ENCODE measurements around the gene MAP3K5.

Gene MAP3K5

GRCh38 chr6:136684466-136684865 lies 107.8 kb downstream of the MAP3K5 start:
- no peak for DNase-seq

DNA sequence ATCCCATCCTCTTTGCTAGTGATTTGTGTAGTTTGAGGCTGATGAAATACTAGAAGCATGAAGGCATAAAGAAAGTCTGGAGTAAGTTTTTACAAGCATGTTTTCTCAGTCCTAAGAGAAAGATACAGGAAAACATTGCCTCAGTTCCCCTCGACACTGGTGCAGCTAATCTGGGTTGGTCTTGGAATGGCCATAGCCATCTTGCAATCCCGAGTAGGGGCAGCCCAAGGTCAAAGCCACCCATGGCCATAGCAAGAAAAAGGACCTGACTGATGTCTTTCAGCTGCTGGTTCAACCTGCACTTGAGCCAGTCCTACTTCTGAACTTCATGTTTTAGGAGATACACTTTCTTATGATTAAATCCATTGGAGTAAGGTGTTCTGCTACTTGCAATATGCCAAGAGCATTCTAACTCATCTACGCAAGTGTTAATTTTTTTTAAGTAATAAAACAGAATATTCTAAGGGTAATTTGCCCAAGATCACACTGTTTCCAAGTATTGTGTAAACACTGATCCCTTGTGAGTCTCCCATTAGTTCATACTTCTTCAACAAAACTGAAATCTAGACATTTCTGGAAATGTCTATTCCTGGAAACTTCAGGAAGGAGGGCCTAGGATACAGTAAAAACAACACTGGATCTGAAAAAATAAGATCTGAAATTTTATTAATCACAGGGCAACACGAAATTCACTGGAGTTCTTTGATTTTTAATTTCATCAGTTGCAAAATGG lies 108.9 kb downstream of the MAP3K5 start:
- DNase-seq, result no peak

- no peak for DNase-seq
Observed at GRCh38 chr6:136682292-136682691, 110.0 kb downstream of the MAP3K5 start.

DNA sequence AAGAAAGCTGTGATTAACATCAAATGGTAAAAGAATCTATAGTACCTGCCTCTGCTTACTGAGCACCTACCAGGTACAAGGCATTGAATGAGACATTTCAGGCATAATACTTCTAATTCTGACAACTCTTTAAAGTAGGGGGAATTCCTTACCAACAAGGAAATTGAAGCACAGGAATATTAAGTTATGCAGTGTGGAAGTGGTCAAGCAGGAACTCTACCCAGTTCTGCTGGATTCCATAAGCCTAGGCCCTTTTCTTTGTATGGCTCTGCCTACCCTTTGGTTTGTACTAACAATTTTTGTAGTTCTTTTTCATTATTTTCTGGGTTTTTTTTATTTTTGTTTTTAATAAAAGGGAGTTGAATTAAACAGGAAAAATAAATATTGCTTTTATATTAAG lies 114.5 kb downstream of the MAP3K5 start:
- no peak for DNase-seq

- no peak for DNase-seq
Observed at GRCh38 chr6:136677344-136677743, 114.9 kb downstream of the MAP3K5 start.

- DNase-seq, result no peak
Observed at GRCh38 chr6:136676075-136676474, 116.2 kb downstream of the MAP3K5 start.

DNA sequence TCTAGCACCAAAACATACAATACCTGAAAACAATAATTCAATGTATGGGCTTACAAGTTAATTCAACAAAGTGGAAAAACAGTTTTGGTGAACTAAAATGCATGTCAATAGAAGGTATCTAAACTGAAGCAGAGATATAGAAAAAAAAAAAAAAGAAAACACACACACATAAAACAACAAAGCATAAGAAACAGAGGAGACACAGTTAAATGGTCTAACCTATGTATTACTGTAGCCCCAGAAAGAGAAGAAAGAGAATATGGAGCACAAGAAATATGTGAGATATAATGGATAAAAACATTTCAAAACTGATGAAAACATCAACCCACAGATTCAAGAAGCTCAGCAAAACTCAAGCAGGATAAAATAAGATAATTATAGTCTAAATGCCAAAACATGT lies 118.7 kb downstream of the MAP3K5 start:
- DNase-seq, result no peak

GRCh38 chr6:136672144-136672543 lies 120.1 kb downstream of the MAP3K5 start:
- DNase-seq, result no peak

GRCh38 chr6:136669299-136669699 lies 123.0 kb downstream of the MAP3K5 start:
- DNase-seq, result no peak

DNA sequence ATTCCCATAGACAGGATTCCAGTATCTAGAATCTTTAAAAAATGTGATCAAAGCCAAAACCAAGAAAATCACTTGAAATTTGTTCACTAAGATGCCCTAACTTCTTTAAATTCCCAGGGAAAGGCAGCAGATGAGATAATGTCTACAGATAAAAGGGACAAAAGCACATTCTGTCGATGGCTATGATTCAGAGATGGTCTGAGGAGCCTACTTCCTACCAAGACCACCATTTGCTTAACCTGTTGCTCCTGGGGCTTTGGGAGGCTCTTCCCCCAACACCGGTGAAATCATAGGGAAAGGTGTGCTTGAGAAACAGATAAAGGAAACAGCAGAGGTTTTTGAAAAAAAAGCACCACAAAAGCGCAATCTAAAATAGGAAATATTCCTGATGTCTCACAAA lies 123.7 kb downstream of the MAP3K5 start:
- DNase-seq, result no peak

GRCh38 chr6:136666041-136666440 lies 126.2 kb downstream of the MAP3K5 start:
- no peak for DNase-seq

DNA sequence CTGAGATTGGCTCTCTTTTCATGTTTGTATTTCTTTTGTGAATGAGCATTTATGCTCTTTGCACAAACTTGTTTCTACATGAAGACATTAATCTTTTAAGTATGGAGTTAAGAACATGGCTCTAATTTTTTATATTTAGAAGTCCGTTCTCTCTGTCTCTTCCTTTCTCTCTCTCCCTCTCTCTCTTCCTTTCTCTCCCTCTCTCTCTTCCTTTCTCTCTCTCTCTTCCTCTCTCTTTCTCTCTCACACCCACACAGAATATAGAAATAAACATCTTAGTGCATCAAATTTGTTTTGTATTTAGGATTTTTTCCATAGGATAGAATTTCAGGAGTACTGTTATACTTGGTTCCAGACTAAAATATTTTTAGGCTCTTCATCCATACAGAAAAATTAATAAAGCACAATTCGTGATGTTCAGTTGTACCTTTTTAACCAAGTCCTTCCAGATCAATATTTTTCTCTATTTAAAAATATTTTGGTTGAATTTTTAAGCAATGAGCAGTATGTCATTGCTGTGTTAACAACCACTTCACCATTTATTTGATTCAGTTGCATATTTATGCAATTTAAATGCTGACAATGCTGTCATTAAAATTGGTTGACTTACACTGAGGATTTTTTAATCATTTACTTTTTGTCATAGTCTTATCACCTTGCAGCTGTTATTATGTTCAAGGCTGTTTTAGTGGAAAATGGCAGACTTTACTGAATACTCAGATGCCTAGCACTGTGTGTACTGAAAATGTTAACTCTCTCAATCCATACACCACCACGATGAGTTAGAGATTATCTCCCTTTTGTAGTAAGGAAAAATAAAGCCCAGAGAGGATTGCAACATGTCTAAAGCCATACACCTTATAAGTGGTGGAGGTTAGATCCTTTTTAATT lies 129.7 kb downstream of the MAP3K5 start:
- DNase-seq, result no peak

DNA sequence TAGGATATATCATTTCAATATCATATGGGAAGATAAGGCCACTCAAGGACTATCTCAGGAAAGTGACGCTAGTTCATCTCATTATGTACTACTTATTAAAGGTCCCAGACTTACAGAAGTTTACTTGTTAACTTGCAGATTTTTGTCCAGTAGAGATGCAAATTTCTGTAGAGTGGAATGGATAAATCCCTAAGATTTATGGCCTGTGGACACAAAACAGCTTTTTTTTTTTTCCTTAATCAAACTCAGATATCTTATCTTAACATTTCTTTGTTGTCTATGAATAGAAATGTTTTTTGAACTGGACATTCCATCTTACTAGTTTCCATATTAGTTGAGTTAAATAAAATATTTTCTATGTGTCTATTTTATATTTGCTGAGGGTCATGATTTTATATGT lies 131.6 kb downstream of the MAP3K5 start:
- DNase-seq, result no peak

- no peak for DNase-seq
Observed at GRCh38 chr6:136659991-136660499, 132.2 kb downstream of the MAP3K5 start.

GRCh38 chr6:136658711-136659110 lies 133.6 kb downstream of the MAP3K5 start:
- no peak for DNase-seq

- no peak for DNase-seq
Observed at GRCh38 chr6:136657666-136658065, 134.6 kb downstream of the MAP3K5 start.

DNA sequence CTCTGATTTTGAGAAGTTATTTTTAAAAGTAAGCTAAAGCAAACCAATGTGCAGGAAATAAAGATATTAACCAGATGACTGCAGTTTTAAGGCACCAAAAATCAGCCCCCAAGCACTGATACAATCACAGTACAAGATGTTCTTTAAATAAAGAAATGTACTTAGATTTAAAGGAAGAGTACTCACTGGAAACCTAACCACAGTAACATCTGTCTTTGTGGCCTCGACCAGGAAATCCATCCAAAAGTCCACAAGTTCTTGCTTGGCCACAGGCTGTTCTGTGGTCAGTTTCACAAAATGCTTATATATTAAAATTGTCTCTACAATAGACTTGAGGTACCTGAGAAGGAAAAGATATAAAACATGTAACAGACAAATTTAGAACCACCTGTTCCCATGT lies 136.2 kb downstream of the MAP3K5 start:
- DNase-seq, result no peak

- no peak for DNase-seq
Observed at GRCh38 chr6:136655239-136656014, 136.8 kb downstream of the MAP3K5 start.

DNA sequence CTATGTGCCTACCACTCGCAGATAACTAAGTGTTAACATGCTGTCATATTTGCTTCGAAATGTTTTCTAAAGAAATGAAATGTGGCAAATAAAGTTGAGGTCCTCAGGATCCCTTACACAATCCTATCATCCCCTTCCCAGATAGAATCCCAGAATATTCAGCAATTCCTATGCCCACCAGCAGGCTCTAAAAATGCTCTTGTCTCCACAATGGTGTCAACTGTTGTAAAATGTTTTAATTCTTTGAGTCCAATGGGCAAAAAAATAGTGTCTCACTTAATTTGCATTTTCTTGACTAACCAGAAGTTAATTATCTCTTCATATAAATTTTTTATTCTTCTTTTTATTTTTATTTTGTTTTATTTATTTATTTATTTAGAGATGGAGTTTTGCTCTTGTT lies 138.2 kb downstream of the MAP3K5 start:
- DNase-seq, result no peak

DNA sequence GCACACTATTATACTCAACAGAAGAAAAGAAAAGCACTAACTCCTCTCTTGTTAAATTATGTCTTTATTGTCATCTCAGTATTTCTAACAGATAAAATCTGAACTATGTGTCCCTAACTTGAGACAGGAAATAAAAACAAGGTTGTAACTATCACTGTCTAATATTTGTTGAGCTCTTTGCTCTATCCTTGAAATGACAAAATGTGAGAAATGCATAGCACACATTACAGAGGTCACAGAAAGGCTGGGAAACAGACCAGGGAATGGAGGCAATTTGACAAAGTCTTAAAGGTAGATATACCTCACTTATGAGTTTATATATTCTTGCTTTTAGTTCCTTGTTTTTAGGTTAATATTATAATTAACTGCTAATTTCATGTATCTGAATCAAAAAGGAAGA lies 139.6 kb downstream of the MAP3K5 start:
- no peak for DNase-seq

GRCh38 chr6:136651982-136652381 lies 140.3 kb downstream of the MAP3K5 start:
- DNase-seq, result no peak

DNA sequence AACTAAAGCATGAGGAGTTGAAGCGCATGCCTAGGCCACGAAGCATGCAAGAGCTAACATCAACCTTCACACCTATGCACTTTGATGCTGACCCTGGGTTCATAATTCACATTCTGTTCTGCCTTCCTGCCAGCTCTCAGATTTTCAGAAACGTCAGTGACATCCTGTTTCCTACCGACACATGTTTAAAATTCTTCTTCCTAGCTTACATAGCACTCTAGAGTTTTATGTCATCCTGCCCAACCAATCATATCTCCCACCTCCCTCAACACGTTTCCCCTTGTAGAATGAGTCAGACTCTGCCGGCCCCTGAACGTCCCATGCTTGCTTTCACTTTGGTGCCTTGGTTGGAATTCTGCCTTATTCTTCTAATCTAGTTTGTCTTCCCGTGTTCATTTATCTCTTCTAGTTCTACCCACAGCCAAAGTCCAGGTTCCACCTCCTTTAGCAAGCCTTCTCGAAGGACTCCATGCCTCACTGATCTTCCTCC lies 144.9 kb downstream of the MAP3K5 start:
- DNase-seq, result no peak

DNA sequence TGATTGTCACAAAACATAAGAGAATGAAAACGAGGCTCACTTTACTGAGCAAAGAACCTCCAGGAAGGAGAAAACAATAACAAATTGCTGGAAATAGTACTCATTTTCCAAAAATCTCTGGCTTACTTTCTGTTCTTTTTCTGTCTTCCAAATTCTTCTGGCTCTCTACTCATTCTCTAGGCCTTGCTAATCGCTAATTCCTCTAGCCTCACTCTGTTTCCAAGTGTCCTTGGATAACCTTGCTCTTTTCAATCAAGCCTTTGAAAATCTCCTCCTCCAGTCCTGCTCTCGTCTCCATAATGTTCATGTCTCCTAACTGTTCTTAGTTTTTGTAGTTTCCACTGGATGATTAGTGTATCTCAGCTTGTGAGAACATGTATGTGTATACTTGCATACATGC lies 145.9 kb downstream of the MAP3K5 start:
- no peak for DNase-seq

All from right kidney (tissue), 1 donor.